Measurements from ENCODE around the gene TSPAN5.

The TSPAN5 gene

DNA sequence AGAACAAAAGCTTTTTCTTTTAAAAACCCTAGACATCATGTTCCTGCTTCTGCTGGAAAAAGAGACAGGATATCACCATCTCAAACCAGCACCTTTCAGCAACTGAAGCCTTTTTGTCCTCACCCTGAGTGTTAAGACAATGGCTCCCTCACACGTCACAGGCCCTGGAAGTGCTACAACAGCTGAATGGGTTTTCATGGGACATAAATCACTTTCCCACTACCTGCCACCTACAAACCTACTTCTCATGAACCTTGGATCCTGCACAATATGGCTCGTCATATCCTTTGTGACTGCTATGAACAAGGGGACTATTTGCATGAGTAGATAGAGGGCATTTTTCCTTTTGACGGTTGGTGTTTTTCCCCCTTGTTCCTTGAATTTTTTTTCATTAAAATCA, 93.6 kb downstream of the TSPAN5 start:
- no peaks in the 10 kb centered on the region for H3K27me3 ChIP-seq (ENCODE audit: control insufficient read depth in 2 of 2, insufficient read depth in 2 of 2, low read length in 2 of 2)
- H3K9me3 ChIP-seq (ENCODE audit: control insufficient read depth in 2 of 2, low read length in 2 of 2), result no peaks in the 10 kb centered on the region
- H3K4me3 ChIP-seq (ENCODE audit: low read length in 2 of 2), result no peak overlapping the region
- no peaks in the 10 kb centered on the region for H3K36me3 ChIP-seq (ENCODE audit: control insufficient read depth in 2 of 2, insufficient read depth in 2 of 2, low read length in 2 of 2)
- no peaks in the 10 kb centered on the region for H3K4me1 ChIP-seq (ENCODE audit: control insufficient read depth in 2 of 2, insufficient read depth in 2 of 2, low read length in 2 of 2)
- no peak overlapping the region for H3K27ac ChIP-seq (ENCODE audit: low read depth in 2 of 2, low read length in 2 of 2)
- H3K9ac ChIP-seq (ENCODE audit: low read depth in 1 of 2, low read length in 2 of 2), result no peak overlapping the region

DNA sequence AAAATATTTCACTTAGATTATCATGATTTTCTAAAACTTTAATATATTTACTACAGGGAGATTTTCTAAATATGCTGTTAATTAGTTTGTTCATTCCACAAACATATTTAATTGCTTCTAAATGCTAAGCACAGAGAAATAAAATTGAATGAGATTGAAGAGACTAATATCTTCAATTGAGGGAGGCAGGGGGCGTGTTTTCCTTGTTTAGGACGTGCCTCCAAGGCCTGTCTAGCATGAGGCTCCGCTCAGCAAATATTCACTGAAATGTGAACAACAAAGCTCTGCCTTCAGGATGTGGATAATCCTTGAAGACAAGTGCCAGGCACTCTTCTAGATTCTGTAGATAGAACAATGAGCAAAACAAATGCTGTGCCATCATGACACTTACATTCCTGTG, 98.1 kb downstream of the TSPAN5 start:
- Histone ChIP-seq H3K9me3 (ENCODE audit: control insufficient read depth in 2 of 2, low read length in 2 of 2) (no peaks in the 10 kb centered on the region), H3K27me3 (ENCODE audit: control insufficient read depth in 2 of 2, insufficient read depth in 2 of 2, low read length in 2 of 2) (no peaks in the 10 kb centered on the region), H3K36me3 (ENCODE audit: control insufficient read depth in 2 of 2, insufficient read depth in 2 of 2, low read length in 2 of 2) (no peaks in the 10 kb centered on the region), H3K9ac (ENCODE audit: low read depth in 1 of 2, low read length in 2 of 2) (no peak overlapping the region), H3K27ac (ENCODE audit: low read depth in 2 of 2, low read length in 2 of 2) (no peak overlapping the region), H3K4me1 (ENCODE audit: control insufficient read depth in 2 of 2, insufficient read depth in 2 of 2, low read length in 2 of 2) (no peaks in the 10 kb centered on the region), H3K4me3 (ENCODE audit: low read length in 2 of 2) (no peak overlapping the region)

DNA sequence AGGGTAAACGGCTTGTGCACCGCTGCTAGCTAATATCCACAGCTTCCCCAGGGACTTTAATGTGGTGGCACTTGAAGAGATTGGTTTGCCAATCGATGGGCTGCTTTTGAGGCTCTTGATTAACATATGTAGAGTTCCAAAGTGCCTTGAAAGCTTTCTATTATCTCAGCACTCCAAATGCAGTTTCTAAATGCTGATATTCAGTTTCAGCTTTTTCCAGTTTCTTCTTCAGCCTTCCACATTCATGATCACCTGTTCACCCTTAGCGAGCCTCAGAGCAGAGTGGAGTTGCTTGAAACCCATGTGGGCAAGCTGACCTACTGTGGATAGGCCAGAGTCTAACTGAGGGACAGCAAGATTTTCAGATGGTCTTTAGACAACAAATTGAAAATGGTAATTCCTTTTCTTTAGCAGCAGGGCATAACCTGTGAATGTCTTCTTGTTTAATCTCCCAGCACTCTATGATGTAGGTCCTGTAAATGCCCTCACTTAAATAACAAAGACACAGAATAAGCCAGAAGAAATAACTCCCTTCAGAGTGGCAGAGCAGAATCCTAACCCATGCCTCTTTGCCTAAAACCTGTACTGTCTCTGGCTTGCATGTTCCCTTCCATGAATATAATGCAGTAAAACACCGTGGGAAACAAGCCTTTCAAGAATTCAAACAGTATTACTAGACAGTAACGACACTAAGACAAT, 99.8 kb downstream of the TSPAN5 start:
- Histone ChIP-seq H3K27ac (ENCODE audit: low read depth in 2 of 2, low read length in 2 of 2) (no peak overlapping the region), H3K9me3 (ENCODE audit: control insufficient read depth in 2 of 2, low read length in 2 of 2) (no peaks in the 10 kb centered on the region), H3K36me3 (ENCODE audit: control insufficient read depth in 2 of 2, insufficient read depth in 2 of 2, low read length in 2 of 2) (no peaks in the 10 kb centered on the region), H3K4me1 (ENCODE audit: control insufficient read depth in 2 of 2, insufficient read depth in 2 of 2, low read length in 2 of 2) (no peaks in the 10 kb centered on the region), H3K4me3 (ENCODE audit: low read length in 2 of 2) (no peak overlapping the region), H3K9ac (ENCODE audit: low read depth in 1 of 2, low read length in 2 of 2) (no peak overlapping the region), H3K27me3 (ENCODE audit: control insufficient read depth in 2 of 2, insufficient read depth in 2 of 2, low read length in 2 of 2) (no peaks in the 10 kb centered on the region)

DNA sequence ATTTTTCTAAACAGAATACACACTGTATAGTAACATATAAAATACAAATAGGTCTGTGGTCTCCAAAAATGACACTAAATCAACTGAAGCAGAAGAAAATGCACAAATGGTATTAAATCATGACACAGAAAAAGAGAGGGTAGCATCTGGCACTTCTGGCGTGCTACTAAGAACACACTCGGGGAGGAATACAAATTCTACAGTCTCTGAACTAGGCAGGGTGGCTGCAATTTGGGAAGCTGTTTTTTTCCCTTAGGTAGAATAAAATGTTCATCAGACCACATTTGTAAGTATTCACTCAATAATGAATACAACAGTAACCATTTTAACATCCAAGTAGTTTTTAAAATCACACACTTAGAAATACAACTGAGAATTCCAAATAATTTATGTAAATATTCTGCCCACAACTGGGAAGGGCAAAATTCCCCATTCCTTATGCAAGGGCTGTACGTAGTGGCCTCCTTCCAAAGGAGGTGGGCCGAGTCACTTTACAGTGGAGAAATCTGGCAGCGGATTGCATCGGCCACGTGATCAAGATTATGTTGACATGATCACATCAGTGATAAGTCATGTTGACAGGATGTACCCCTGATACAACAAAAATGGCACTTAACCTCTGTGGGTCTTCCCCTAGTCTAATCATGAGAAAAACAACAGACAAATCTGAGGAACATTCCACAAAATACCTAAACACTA, 101.1 kb downstream of the TSPAN5 start:
- H3K27me3 ChIP-seq (ENCODE audit: control insufficient read depth in 2 of 2, insufficient read depth in 2 of 2, low read length in 2 of 2), result no peaks in the 10 kb centered on the region
- no peaks in the 10 kb centered on the region for H3K9me3 ChIP-seq (ENCODE audit: control insufficient read depth in 2 of 2, low read length in 2 of 2)
- no peak overlapping the region for H3K9ac ChIP-seq (ENCODE audit: low read depth in 1 of 2, low read length in 2 of 2)
- H3K36me3 ChIP-seq (ENCODE audit: control insufficient read depth in 2 of 2, insufficient read depth in 2 of 2, low read length in 2 of 2), result no peaks in the 10 kb centered on the region
- no peak overlapping the region for H3K4me3 ChIP-seq (ENCODE audit: low read length in 2 of 2)
- H3K27ac ChIP-seq (ENCODE audit: low read depth in 2 of 2, low read length in 2 of 2), result no peak overlapping the region
- no peaks in the 10 kb centered on the region for H3K4me1 ChIP-seq (ENCODE audit: control insufficient read depth in 2 of 2, insufficient read depth in 2 of 2, low read length in 2 of 2)

DNA sequence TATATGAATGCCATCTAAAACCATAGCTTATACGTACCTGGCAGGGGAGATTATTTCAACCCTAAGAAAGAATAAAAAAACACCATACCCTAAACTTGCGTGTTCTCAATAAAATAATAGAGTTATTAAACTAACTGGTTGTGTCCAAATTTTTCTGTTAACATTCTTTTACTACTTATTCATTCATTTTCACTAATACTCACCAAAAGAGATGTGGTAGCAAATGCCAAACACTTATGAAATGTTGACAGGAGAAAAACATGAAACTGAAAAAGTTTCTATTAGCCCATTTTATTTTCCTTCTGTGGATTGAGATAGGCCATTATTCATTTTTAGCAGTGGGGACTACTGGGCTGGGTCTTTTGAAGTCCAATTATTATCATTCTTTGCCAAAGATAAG, 102.0 kb downstream of the TSPAN5 start:
- H3K4me1 ChIP-seq (ENCODE audit: control insufficient read depth in 2 of 2, insufficient read depth in 2 of 2, low read length in 2 of 2), result no peaks in the 10 kb centered on the region
- H3K27ac ChIP-seq (ENCODE audit: low read depth in 2 of 2, low read length in 2 of 2), result no peak overlapping the region
- no peaks in the 10 kb centered on the region for H3K36me3 ChIP-seq (ENCODE audit: control insufficient read depth in 2 of 2, insufficient read depth in 2 of 2, low read length in 2 of 2)
- no peaks in the 10 kb centered on the region for H3K27me3 ChIP-seq (ENCODE audit: control insufficient read depth in 2 of 2, insufficient read depth in 2 of 2, low read length in 2 of 2)
- H3K9me3 ChIP-seq (ENCODE audit: control insufficient read depth in 2 of 2, low read length in 2 of 2), result no peaks in the 10 kb centered on the region
- no peak overlapping the region for H3K4me3 ChIP-seq (ENCODE audit: low read length in 2 of 2)
- no peak overlapping the region for H3K9ac ChIP-seq (ENCODE audit: low read depth in 1 of 2, low read length in 2 of 2)

DNA sequence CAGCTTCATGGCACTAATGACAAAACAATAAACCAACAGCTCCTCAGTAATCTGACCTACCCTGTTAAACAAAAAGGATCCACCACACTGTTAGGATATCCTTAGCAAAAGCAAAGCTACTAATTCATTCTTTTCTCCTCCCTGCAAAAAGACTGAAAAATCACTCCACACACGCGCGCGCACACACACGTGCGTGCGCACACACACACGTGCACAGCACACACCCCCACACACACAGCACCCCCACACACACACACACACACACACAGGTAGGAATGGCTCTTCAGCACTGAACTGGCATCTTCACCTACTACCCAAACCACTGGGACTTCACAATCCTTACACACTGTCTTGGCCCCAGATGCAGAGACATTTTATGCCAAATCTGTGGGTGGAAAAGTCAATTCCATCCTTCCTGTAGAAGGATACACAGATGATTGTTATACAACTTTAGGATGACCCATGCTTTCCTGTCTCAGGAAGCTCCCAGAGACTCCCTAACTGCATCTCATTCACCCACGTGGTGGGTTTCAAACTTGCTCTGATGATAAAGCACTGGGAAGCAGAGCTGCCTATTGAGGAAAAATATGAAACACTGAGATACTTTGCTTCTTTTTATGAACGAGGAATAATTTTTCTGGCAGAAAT, 102.5 kb downstream of the TSPAN5 start:
- Histone ChIP-seq H3K27ac (ENCODE audit: low read depth in 2 of 2, low read length in 2 of 2) (no peak overlapping the region), H3K9me3 (ENCODE audit: control insufficient read depth in 2 of 2, low read length in 2 of 2) (no peaks in the 10 kb centered on the region), H3K27me3 (ENCODE audit: control insufficient read depth in 2 of 2, insufficient read depth in 2 of 2, low read length in 2 of 2) (no peaks in the 10 kb centered on the region), H3K36me3 (ENCODE audit: control insufficient read depth in 2 of 2, insufficient read depth in 2 of 2, low read length in 2 of 2) (no peaks in the 10 kb centered on the region), H3K9ac (ENCODE audit: low read depth in 1 of 2, low read length in 2 of 2) (no peak overlapping the region), H3K4me1 (ENCODE audit: control insufficient read depth in 2 of 2, insufficient read depth in 2 of 2, low read length in 2 of 2) (no peaks in the 10 kb centered on the region), H3K4me3 (ENCODE audit: low read length in 2 of 2) (no peak overlapping the region)

DNA sequence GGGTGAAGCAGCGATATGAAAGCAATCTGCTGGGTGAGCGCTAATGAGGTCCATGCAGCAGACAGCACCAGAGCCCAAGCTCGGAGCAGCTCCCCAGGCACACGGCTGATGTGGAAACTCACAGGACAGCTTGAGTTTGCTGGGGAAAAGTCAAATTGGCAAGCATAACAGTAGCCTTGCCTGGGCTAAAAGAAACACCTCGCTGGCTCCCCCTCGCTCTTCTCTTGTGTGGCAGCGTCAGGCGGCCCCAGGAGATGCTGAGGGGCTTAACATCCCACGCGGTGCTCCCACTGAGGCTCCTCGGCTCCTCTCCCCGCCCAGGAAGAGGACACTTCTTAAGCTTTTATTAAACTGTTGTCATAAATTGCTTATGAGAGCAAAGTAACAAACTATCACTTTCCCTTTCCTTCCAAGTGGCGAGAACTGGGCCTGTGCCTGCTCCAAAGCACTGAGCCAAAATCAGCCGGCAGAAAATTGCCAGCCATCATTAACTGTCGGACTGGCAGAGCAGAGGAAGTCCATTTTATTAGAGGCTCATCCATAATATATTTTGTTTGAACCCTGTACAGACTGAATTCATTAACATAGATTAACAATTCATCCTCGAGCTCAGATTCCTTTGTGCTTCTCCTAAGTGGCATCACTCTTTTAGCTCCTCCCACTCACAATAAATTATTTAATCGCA, 111.4 kb downstream of the TSPAN5 start:
- Histone ChIP-seq H3K27ac (ENCODE audit: low read depth in 2 of 2, low read length in 2 of 2) (peak overlapping the region in 1 of 2 donors; percentile 15), H3K36me3 (ENCODE audit: control insufficient read depth in 2 of 2, insufficient read depth in 2 of 2, low read length in 2 of 2) (no peaks in the 10 kb centered on the region), H3K4me3 (ENCODE audit: low read length in 2 of 2) (peak overlapping the region in 1 of 2 donors; percentile 51), H3K9ac (ENCODE audit: low read depth in 1 of 2, low read length in 2 of 2) (no peak overlapping the region), H3K9me3 (ENCODE audit: control insufficient read depth in 2 of 2, low read length in 2 of 2) (no peaks in the 10 kb centered on the region), H3K27me3 (ENCODE audit: control insufficient read depth in 2 of 2, insufficient read depth in 2 of 2, low read length in 2 of 2) (no peaks in the 10 kb centered on the region), H3K4me1 (ENCODE audit: control insufficient read depth in 2 of 2, insufficient read depth in 2 of 2, low read length in 2 of 2) (no peaks in the 10 kb centered on the region)

DNA sequence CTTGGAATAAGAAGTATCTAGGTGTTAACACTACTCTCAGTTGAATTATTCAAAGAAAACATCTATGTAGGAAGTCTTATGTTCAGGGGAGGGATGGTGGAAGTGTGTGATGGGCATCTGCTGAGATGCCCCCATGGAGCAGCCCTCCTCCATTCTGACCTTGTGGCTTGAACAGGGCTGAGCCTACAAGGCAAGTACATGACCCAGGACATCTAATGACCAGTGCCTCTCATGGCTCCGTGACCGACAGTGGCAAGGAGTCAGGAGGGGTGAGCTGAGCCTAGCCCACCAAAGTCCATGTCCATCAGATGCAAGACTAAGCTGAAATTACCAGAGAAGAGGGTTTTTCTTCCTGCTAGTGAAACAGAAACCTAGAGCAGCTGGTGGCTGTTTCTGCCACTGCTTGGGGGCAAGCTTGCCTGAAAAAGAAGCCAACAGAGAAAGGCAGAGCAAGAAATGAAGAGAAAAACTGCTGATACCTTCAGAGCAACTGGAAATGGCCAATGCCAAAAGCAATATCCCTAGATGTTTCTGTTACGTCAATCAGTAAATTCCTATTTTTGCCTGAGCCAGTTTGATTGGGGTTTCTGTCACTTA, 113.5 kb downstream of the TSPAN5 start:
- no peaks in the 10 kb centered on the region for H3K9me3 ChIP-seq (ENCODE audit: control insufficient read depth in 2 of 2, low read length in 2 of 2)
- no peak overlapping the region for H3K27ac ChIP-seq (ENCODE audit: low read depth in 2 of 2, low read length in 2 of 2)

DNA sequence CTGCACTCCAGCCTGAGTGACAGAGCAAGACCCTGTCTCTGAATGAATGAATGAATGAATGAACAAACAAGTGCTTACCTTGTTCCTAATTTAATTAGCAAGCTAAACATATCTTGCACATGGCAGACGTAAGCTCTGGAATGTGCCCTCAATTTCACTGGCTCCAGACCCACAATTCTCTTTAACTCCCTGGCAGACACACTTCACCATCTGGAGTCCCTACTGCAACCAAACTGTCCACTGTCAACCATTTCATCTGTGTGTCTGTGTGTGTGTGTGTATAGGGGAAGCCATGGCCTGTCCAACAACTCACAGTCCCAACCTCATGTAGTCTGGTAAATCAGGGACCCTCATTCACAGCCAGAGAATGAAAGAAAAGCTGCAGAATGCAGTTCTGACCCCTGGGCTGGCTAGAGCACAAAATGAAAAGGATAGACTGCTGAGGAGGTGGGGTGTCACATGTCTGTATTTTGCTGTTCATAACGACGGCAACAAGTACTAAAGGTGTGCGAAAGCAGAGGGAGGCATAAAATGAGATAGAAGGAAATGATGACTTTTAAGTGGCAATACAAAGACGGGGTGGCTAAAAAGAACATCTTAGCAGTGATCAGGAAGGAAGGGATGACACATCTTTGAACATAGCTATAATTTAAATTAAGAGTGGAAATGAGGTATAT, 114.1 kb downstream of the TSPAN5 start:
- H3K27ac ChIP-seq (ENCODE audit: low read depth in 2 of 2, low read length in 2 of 2), result no peak overlapping the region
- H3K36me3 ChIP-seq (ENCODE audit: control insufficient read depth in 2 of 2, insufficient read depth in 2 of 2, low read length in 2 of 2), result no peaks in the 10 kb centered on the region
- H3K27me3 ChIP-seq (ENCODE audit: control insufficient read depth in 2 of 2, insufficient read depth in 2 of 2, low read length in 2 of 2), result no peaks in the 10 kb centered on the region

More for the DNA sequence above, 113.5 kb downstream of the TSPAN5 start:
- Histone ChIP-seq H3K4me3 (ENCODE audit: low read length in 2 of 2) (no peak overlapping the region), H3K4me1 (ENCODE audit: control insufficient read depth in 2 of 2, insufficient read depth in 2 of 2, low read length in 2 of 2) (no peaks in the 10 kb centered on the region), H3K36me3 (ENCODE audit: control insufficient read depth in 2 of 2, insufficient read depth in 2 of 2, low read length in 2 of 2) (no peaks in the 10 kb centered on the region), H3K27me3 (ENCODE audit: control insufficient read depth in 2 of 2, insufficient read depth in 2 of 2, low read length in 2 of 2) (no peaks in the 10 kb centered on the region), H3K9ac (ENCODE audit: low read depth in 1 of 2, low read length in 2 of 2) (no peak overlapping the region)

More for the DNA sequence above, 114.1 kb downstream of the TSPAN5 start:
- Histone ChIP-seq H3K9ac (ENCODE audit: low read depth in 1 of 2, low read length in 2 of 2) (no peak overlapping the region), H3K9me3 (ENCODE audit: control insufficient read depth in 2 of 2, low read length in 2 of 2) (no peaks in the 10 kb centered on the region), H3K4me3 (ENCODE audit: low read length in 2 of 2) (no peak overlapping the region), H3K4me1 (ENCODE audit: control insufficient read depth in 2 of 2, insufficient read depth in 2 of 2, low read length in 2 of 2) (no peaks in the 10 kb centered on the region)
